Measurements from ENCODE around the gene STK39.

Gene STK39

GRCh38 chr2:167957662-167958061 lies 289.7 kb downstream of the STK39 start:
- Histone ChIP-seq H3K4me2 (ENCODE audit: low read length) (no peak overlapping the region), H3K4me3 (ENCODE audit: low read length) (no peak overlapping the region), H3K9me2 (replicated peaks; ENCODE audit: control insufficient read depth, low read length) (no peaks in the 10 kb centered on the region), H3K27ac (ENCODE audit: low read depth, low read length) (no peak overlapping the region), H3F3A (ENCODE audit: control insufficient read depth, insufficient read depth) (no peaks in the 10 kb centered on the region), H3K4me1 (ENCODE audit: control insufficient read depth, low read length) (no peaks in the 10 kb centered on the region), H3K9me3 (ENCODE audit: control insufficient read depth, insufficient read depth, low read length) (no peaks in the 10 kb centered on the region), H3K79me2 (ENCODE audit: control insufficient read depth, low read length) (no peaks in the 10 kb centered on the region), H4K20me1 (ENCODE audit: control insufficient read depth, insufficient read depth, low read depth, low read length) (no peaks in the 10 kb centered on the region), H3K27me3 (ENCODE audit: control insufficient read depth, low read length) (no peaks in the 10 kb centered on the region), H3K36me3 (ENCODE audit: control insufficient read depth, low read length) (no peaks in the 10 kb centered on the region)
- TF ChIP-seq CTCF (IDR thresholded peaks at IDR 0.05; ENCODE audit: low read depth, low read length, poor library complexity, severe bottlenecking): no peak
- no peak for TF ChIP-seq EZH2phosphoT487 (IDR thresholded peaks at IDR 0.05; ENCODE audit: borderline replicate concordance, low read length)

GRCh38 chr2:167955264-167955906 lies 292.0 kb downstream of the STK39 start:
- no peaks in the 10 kb centered on the region for H3K9me2 ChIP-seq (replicated peaks; ENCODE audit: control insufficient read depth, low read length)
- H4K20me1 ChIP-seq (ENCODE audit: control insufficient read depth, insufficient read depth, low read depth, low read length): no peaks in the 10 kb centered on the region
- no peaks in the 10 kb centered on the region for H3K36me3 ChIP-seq (ENCODE audit: control insufficient read depth, low read length)
- no peaks in the 10 kb centered on the region for H3K79me2 ChIP-seq (ENCODE audit: control insufficient read depth, low read length)
- H3K9me3 ChIP-seq (ENCODE audit: control insufficient read depth, insufficient read depth, low read length): no peaks in the 10 kb centered on the region
- no peaks in the 10 kb centered on the region for H3K4me1 ChIP-seq (ENCODE audit: control insufficient read depth, low read length)
- TF ChIP-seq EZH2phosphoT487 (IDR thresholded peaks at IDR 0.05; ENCODE audit: borderline replicate concordance, low read length): no peak
- TF ChIP-seq CTCF (IDR thresholded peaks at IDR 0.05; ENCODE audit: low read depth, low read length, poor library complexity, severe bottlenecking): no peak
- H3K27me3 ChIP-seq (ENCODE audit: control insufficient read depth, low read length): no peaks in the 10 kb centered on the region
- no peak overlapping the region for H3K4me2 ChIP-seq (ENCODE audit: low read length)
- no peaks in the 10 kb centered on the region for H3F3A ChIP-seq (ENCODE audit: control insufficient read depth, insufficient read depth)
- no peak overlapping the region for H3K27ac ChIP-seq (ENCODE audit: low read depth, low read length)
- H3K4me3 ChIP-seq (ENCODE audit: low read length): no peak overlapping the region

- no peaks in the 10 kb centered on the region for H3K36me3 ChIP-seq (ENCODE audit: control insufficient read depth, low read length)
- TF ChIP-seq CTCF (IDR thresholded peaks at IDR 0.05; ENCODE audit: low read depth, low read length, poor library complexity, severe bottlenecking) (no peak), EZH2phosphoT487 (IDR thresholded peaks at IDR 0.05; ENCODE audit: borderline replicate concordance, low read length) (no peak)
- H3K27me3 ChIP-seq (ENCODE audit: control insufficient read depth, low read length): no peaks in the 10 kb centered on the region
- no peaks in the 10 kb centered on the region for H4K20me1 ChIP-seq (ENCODE audit: control insufficient read depth, insufficient read depth, low read depth, low read length)
- no peaks in the 10 kb centered on the region for H3K4me1 ChIP-seq (ENCODE audit: control insufficient read depth, low read length)
- no peak overlapping the region for H3K27ac ChIP-seq (ENCODE audit: low read depth, low read length)
- H3K79me2 ChIP-seq (ENCODE audit: control insufficient read depth, low read length): no peaks in the 10 kb centered on the region
- H3K9me3 ChIP-seq (ENCODE audit: control insufficient read depth, insufficient read depth, low read length): no peaks in the 10 kb centered on the region
- no peak overlapping the region for H3K4me2 ChIP-seq (ENCODE audit: low read length)
- no peak overlapping the region for H3K4me3 ChIP-seq (ENCODE audit: low read length)
- H3F3A ChIP-seq (ENCODE audit: control insufficient read depth, insufficient read depth): no peaks in the 10 kb centered on the region
- H3K9me2 ChIP-seq (replicated peaks; ENCODE audit: control insufficient read depth, low read length): no peaks in the 10 kb centered on the region
Measured at GRCh38 chr2:167954495-167954894, 292.9 kb downstream of the STK39 start.
